ENCODE data around the gene LRMDA.

- TF ChIP-seq CTCF (IDR thresholded peaks at IDR 0.05) (no peak), POLR2A (IDR thresholded peaks at IDR 0.05) (no peak)
Measured at GRCh38 chr10:76291175-76291574, 859.8 kb downstream of the LRMDA start.
